DND-41 (cell line): ENCODE data around the gene KCNC4.

ENCODE experiments used
- ATAC-seq: fragments of 200-7000 bp; cut with Tn5 transposase; 3 replicates; pipeline ENCODE4 v1.9.1; 2021; ENCODE audit warnings: low read depth; ENCODE audit not compliant: insufficient read depth
- DNase-seq: peaks from one replicate; pipeline ENCODE4 v3.0.0-alpha.2; 2020
- H2AFZ ChIP-seq: 2 replicates; pipeline ENCODE4 v1.6.0; 2012; ENCODE audit warnings: low read depth, low read length
- H3K27ac ChIP-seq: 2 replicates; pipeline ENCODE4 v1.5.1; 2012; ENCODE audit warnings: low read length, inconsistent platforms
- H3K27me3 ChIP-seq: fragments of 200-600 bp; sonication (generic); 2 replicates; pipeline ENCODE4 v1.6.0; 2012; ENCODE audit warnings: low read length, mild to moderate bottlenecking, inconsistent platforms; ENCODE audit not compliant: insufficient read depth, poor library complexity
- H3K36me3 ChIP-seq: 2 replicates; pipeline ENCODE4 v1.5.1; 2012; ENCODE audit warnings: low read length, inconsistent platforms; ENCODE audit not compliant: insufficient read depth
- H3K4me1 ChIP-seq: 2 replicates; pipeline ENCODE4 v1.5.1; 2012; ENCODE audit warnings: mild to moderate bottlenecking, low read length; ENCODE audit not compliant: insufficient read depth
- H3K4me2 ChIP-seq: 2 replicates; pipeline ENCODE4 v1.6.0; 2012; ENCODE audit warnings: mild to moderate bottlenecking, moderate library complexity, low read length, inconsistent platforms; ENCODE audit not compliant: insufficient read depth
- H3K4me3 ChIP-seq, 2 experiments: fragments of 200-600 bp in 1 of 2; shearing (Covaris generic) in 1 of 2; 2 replicates each; pipeline ENCODE4 v1.5.1; 2012 to 2016; ENCODE audit warnings: inconsistent platforms in 2 of 2, low read length in 2 of 2, mild to moderate bottlenecking in 2 of 2, low read depth in 1 of 2, moderate library complexity in 1 of 2
- H3K79me2 ChIP-seq: 2 replicates; pipeline ENCODE4 v1.6.0; 2012; ENCODE audit warnings: low read length, inconsistent platforms; ENCODE audit not compliant: insufficient read depth
- H3K9ac ChIP-seq: 2 replicates; pipeline ENCODE4 v1.6.0; 2012; ENCODE audit warnings: low read depth, mild to moderate bottlenecking, inconsistent platforms, low read length, moderate library complexity
- H3K9me3 ChIP-seq: 2 replicates; pipeline ENCODE4 v1.5.1; 2012; ENCODE audit warnings: low read length, moderate library complexity, mild to moderate bottlenecking, inconsistent platforms; ENCODE audit not compliant: insufficient read depth, severe bottlenecking
- H4K20me1 ChIP-seq: 2 replicates; pipeline ENCODE4 v1.6.0; 2012; ENCODE audit warnings: low read length; ENCODE audit not compliant: insufficient read depth
- CTCF ChIP-seq: IDR thresholded peaks from 2 replicates; pipeline ENCODE4 v1.5.1; 2012; ENCODE audit warnings: borderline replicate concordance, low read length, moderate library complexity, mild to moderate bottlenecking; ENCODE audit not compliant: poor library complexity, severe bottlenecking; ENCODE audit errors: extremely low read depth
- EZH2 ChIP-seq: IDR thresholded peaks from 3 replicates; pipeline ENCODE4 v1.6.1; 2012; ENCODE audit warnings: borderline replicate concordance, low read depth, mild to moderate bottlenecking, moderate library complexity, low read length, inconsistent platforms; ENCODE audit not compliant: severe bottlenecking

The KCNC4 gene

GRCh38 chr1:110213143-110213540 lies 3.0 kb downstream of the KCNC4 start:
- no peak overlapping the region for H2AFZ ChIP-seq
- TF ChIP-seq EZH2, result no peak
- TF ChIP-seq CTCF, result no peak
- H3K27ac ChIP-seq, result no peak overlapping the region
- H3K4me2 ChIP-seq, result peak overlapping the region; percentile 78
- H3K4me1 ChIP-seq, result peaks cover 61% of the 10 kb centered on the region
- H4K20me1 ChIP-seq, result peaks cover 54% of the 10 kb centered on the region
- peak overlapping the region; percentile 7; the same call in 1 of the 2 replicates for H3K9ac ChIP-seq
- H3K9me3 ChIP-seq, result no peaks in the 10 kb centered on the region
- no peak for ATAC-seq
- DNase-seq, result no peak
- peaks cover 47% of the 10 kb centered on the region for H3K79me2 ChIP-seq
- peaks cover 19% of the 10 kb centered on the region for H3K36me3 ChIP-seq
- H3K4me3 ChIP-seq, result peak overlapping the region in 1 of 2 experiments; percentile 84; a peak in 1 of 4 replicates
- H3K27me3 ChIP-seq, result no peaks in the 10 kb centered on the region

GRCh38 chr1:110214454-110215404 lies 4.6 kb downstream of the KCNC4 start:
- no peak for ATAC-seq
- H3K9ac ChIP-seq, result peak overlapping the region; percentile 18; the same call in 1 of the 2 replicates
- H3K4me3 ChIP-seq, result no peak overlapping the region
- TF ChIP-seq EZH2, result no peak
- TF ChIP-seq CTCF, result no peak
- H3K36me3 ChIP-seq, result peaks cover 31% of the 10 kb centered on the region
- no peaks in the 10 kb centered on the region for H3K27me3 ChIP-seq
- H3K9me3 ChIP-seq, result no peaks in the 10 kb centered on the region
- H3K27ac ChIP-seq, result no peak overlapping the region
- peaks cover 53% of the 10 kb centered on the region for H3K79me2 ChIP-seq
- H3K4me2 ChIP-seq, result peak overlapping the region; percentile 78
- no peak for DNase-seq
- peaks cover 66% of the 10 kb centered on the region for H4K20me1 ChIP-seq
- H2AFZ ChIP-seq, result no peak overlapping the region
- H3K4me1 ChIP-seq, result peaks cover 55% of the 10 kb centered on the region

- Histone ChIP-seq H3K79me2 (peaks cover 51% of the 10 kb centered on the region), H3K36me3 (peaks cover 41% of the 10 kb centered on the region), H3K4me3 (no peak overlapping the region), H3K4me2 (peak overlapping the region; percentile 78; the same call in 1 of the 2 replicates), H2AFZ (no peak overlapping the region), H3K4me1 (peaks cover 53% of the 10 kb centered on the region), H3K27ac (no peak overlapping the region), H3K9me3 (no peaks in the 10 kb centered on the region), H3K27me3 (no peaks in the 10 kb centered on the region), H4K20me1 (peaks cover 70% of the 10 kb centered on the region), H3K9ac (0 out of 2 replicates have a peak overlapping the region, but pooled peaks have one; percentile 18)
- no peak for TF ChIP-seq EZH2
- TF ChIP-seq CTCF, result no peak
- DNase-seq (no peak), ATAC-seq (no peak)
These were observed 5.8 kb downstream of the KCNC4 start for GRCh38 chr1:110215621-110216515.
